HG03558 (cell line): Measurements from ENCODE around the gene SYNGR3.
A peak's percentile ranks its signal among the peaks of the same experiment; 100 is the strongest.
"Not testable (repeated sequence)": the region's sequence is repeated elsewhere in the genome, so short reads cannot be mapped to it uniquely, and the experiment has no call there.

Experiments
- ATAC-seq: cut with Tn5 transposase; IDR thresholded peaks from one replicate; pipeline ENCODE4 v1.9.1; 2021; ENCODE audit warnings: moderate number of reproducible peaks; ENCODE audit not compliant: unreplicated experiment; ENCODE audit errors: extremely low read depth

The SYNGR3 gene

DNA sequence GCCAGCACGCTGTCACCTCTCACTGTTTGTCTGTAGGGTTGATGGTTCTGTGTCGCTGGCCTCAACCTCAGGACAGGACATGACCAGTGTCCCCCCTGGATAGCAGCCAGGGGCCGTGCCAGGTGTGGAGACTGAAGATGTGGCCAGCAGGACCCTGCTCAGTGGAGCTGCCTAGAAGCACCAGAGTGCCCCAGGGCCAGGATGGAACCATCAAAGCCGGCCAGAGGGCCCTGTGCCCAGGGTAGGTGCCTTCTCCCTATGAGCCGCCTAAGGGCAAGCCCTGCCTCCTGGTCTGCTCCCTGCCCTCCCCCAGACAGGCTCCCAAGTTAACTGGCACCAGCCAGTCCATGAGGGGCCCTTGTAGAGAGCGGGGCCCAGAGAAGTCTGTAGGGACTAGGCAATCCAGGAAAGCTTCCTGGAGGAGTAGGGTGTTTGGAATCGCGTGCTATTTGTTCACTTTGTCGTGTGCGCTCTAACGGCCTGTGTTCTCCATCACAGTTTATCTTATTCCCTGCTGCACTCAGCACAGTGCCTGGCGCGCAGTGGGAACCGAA lies 31.0 kb upstream of the SYNGR3 start:
- ATAC-seq: no peak

DNA sequence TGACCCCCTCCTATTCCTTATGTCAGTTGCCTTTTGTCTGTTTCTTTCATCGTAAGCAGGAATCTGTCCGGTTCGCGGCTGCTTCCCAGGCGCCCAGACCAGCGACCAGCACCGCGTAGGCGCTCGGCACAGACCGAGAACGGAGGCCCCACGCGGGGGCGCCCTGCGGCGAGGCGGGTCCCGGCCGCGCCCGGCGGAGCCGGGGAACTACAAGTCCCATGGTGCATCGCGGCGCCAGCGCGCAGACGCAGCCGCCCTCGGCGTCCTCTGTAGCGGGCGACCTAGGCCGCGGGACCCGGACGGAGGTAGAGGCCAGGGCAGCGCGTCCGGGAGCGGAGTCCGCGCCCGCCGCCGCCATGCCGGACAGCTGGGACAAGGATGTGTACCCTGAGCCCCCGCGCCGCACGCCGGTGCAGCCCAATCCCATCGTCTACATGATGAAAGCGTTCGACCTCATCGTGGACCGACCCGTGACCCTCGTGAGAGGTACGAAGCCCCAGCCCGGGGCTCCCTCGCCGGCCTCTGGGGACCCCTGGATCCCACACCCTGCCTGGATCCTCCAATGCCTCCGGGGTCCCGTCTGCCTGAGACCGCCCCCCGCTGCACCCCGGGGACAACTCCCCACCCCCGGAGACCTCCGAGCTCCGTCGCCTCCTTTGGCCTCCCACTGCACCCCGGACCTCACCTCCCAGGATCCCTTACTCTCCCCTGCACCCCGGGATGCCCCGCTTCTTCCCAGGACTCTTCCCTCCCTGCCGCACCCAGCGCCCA lies 30.3 kb upstream of the SYNGR3 start, which contains the start of gene NDUFB10:
Gene NDUFB10, plus strand, starts transcription at position 270 of the 771 bp plus-strand sequence. Its CDS starts 87 bp downstream, at position 357.
- ATAC-seq: peak; percentile 41

DNA sequence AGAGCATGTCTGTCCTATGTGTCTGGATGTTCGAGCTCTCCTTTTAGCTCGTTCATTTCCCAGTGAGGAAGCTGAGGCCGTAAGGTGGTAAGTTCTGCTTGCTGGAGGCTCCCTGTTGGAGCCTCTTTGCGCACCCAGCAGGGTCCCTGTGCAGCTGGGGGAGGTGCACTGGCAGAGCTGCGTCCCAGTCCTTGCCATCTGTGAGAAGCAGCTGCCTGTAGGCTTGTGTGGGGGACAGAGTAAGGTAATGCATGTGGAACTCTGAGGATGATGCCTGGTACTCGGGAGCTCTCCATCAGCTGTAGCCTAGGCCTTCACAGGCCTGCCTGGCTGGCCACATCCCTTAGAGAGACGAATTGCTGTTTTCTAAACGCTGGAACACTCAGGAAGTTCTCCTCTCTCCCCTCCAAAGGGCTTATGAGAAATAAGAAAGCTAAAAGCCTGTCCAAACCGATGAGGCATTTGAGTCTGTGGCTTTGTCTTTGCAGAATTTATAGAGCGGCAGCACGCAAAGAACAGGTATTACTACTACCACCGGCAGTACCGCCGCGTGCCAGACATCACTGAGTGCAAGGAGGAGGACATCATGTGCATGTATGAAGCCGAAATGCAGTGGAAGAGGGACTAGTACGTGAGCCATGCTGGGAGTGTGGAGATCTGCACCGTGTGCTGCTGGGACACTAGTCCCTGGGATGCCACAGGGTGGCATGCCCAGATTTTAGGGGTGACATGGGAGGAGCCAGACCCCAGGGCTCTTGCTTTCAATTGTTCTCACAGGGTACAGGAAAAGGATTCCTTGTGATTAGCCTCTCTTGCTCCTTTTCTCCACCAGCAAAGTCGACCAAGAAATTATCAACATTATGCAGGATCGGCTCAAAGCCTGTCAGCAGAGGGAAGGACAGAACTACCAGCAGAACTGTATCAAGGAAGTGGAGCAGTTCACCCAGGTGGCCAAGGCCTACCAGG lies 28.8 kb upstream of the SYNGR3 start:
- ATAC-seq: no peak

DNA sequence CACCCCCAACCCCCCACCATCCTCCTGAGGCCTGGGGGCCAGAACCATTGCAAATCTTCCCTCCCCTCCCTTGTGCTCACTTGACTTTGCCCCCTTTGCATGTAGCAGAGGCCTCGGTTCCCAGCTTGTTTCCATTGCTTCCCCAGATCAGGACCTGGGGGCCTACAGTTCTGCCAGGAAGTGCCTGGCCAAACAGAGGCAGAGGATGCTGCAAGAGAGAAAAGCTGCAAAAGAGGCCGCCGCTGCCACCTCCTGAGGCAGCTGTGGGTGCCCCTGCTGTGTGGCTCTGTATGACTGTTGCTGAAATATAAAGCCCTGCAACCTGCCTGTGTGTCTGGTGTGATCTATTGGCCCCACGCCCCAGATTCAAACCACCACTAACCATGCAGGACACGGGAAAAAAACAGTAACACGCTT lies 28.1 kb upstream of the SYNGR3 start:
- no peak for ATAC-seq

GRCh38 chr16:1962161-1963153 lies 27.3 kb upstream of the SYNGR3 start:
- ATAC-seq: not testable (repeated sequence)

- ATAC-seq: no peak
Observed at GRCh38 chr16:1963806-1964505, 25.8 kb upstream of the SYNGR3 start.

DNA sequence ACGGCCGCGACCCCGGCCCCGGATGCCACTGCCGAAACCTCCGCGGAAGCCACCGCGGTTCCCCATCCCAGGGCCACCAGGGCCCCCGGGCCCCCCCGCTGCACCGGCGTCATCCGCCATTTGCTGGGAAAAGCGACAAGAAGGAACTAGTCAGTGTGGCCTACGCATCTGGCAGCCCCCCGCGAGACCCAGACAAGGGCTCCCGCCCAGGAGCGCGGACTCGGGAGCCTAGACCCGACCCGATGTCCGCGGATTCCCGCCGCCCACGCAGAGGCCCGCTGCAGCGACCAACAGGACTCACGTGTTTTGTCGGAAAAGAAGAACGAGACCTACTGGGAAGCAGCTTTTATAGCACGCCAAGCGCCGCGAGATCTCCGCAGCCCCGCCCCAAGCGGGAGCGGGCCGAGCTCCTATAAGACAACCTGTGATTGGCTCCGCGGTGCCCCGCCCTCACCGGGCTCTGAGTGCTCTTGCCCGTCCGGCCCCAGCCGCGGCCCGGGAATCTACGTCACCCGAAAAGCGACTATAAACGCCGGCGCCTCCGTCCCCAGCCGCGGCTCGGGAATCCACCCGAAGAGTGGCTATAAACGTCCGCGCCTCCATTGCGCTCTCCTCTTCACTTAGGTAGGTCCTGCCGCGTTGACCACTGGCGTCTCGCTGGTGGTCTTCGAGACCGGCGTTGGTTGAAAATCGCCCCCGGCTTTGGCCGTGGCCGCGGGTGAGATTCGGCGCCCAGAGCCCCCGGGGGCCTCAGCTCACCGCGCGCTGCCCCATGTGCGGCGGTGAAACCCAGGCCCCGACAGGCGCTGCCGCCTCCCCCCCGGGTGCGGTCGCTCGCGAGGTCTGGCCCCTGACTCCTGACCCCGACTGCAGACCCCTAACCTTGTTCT lies 25.0 kb upstream of the SYNGR3 start, which contains the start of gene RPS2:
Gene RPS2, minus strand, starts transcription at position 321 of the 890 bp plus-strand sequence. Its CDS starts 201 bp downstream, at position 120.
- peak; percentile 70 for ATAC-seq

- ATAC-seq: no peak
Observed at GRCh38 chr16:1965396-1966001, 24.3 kb upstream of the SYNGR3 start.

DNA sequence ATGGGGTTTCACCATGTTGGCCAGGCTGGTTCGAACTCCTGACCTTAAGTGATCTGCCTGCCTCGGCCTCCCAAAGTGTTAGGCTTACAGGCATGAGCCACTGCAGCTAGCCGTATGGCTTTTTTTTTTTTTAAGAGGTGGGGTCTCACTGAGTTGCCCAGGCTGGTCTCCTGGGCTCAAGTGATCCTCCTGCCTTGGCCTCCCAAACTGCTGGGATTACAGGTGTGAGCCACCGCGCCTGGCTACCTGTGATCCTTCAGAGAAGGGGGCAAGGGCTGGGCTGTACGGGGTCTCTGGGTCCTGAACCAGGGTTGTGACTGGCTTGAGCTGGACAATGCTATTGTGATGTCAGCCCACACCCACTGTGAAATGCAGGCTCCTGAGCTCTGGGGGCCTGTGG lies 23.3 kb upstream of the SYNGR3 start, which contains the start of gene RNF151:
Gene RNF151, plus strand, starts transcription at position 397 of the 400 bp plus-strand sequence. CDS start 26 bp downstream, outside the sequence.
- ATAC-seq: no peak

DNA sequence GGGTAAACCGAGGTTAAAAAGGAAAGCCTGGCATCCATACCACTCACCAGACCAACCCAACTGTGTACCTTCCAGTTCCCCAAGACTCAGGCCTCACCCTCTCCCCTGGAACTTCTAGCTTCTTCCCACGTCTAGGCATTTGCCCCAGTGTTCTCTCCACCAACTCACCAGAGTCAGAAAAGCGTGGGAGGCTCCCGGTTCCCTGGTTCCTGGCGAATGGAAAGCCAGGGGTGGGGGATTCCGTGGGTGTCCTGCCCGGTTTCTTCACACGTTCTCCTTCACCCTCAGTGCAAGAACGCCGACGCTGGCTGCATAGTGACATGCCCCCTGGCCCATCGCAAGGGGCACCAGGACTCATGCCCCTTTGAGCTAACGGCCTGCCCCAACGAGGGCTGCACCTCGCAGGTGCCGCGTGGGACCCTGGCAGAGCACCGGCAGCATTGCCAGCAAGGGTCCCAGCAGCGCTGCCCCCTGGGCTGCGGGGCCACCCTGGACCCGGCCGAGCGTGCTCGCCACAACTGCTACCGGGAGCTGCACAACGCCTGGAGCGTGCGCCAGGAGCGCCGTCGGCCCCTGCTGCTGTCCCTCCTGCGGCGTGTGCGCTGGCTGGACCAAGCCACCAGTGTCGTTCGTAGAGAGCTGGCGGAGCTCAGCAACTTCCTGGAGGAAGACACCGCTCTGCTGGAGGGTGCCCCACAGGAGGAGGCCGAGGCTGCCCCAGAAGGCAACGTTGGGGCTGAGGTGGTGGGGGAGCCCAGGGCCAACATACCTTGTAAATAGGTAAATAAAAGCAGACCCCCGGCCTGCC lies 21.4 kb upstream of the SYNGR3 start:
- no peak for ATAC-seq

DNA sequence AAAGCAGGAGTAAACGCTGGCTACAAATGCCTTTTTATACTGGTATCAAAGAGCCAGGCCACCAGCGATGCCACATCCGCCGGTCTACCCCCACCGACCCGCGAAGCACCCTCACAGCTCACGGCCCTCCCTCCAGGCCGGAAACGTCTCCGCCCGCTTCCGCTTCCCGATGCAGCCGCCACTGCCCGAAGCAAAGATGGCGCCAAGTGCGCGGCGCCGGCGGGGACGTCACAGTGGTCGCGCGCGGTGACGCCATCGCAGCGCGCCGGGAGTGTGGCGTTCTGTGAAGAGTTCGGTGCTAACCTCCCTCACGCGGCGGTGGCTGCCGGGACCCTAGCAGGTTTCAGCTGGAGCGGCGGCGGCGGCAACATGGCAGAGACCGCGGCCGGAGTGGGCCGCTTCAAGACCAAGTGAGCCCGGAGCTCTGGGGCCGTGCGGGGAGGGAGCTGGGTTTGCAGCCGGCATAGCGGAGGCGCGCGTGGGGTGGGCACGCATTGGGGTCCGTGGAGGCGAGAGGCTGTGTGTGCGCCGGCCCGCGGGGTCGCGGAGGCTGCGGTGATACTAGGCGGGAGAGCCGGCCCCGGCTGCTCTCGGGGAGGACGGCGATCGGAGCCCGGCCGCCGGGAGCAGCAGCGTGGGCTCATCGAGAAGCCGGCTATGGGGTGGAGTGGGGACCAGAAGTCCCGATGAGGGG lies 17.8 kb upstream of the SYNGR3 start, which contains the start of gene TBL3:
Gene TBL3, plus strand, starts transcription at position 258 of the 694 bp plus-strand sequence. Its CDS starts 112 bp downstream, at position 370.
- peak; percentile 72 for ATAC-seq

DNA sequence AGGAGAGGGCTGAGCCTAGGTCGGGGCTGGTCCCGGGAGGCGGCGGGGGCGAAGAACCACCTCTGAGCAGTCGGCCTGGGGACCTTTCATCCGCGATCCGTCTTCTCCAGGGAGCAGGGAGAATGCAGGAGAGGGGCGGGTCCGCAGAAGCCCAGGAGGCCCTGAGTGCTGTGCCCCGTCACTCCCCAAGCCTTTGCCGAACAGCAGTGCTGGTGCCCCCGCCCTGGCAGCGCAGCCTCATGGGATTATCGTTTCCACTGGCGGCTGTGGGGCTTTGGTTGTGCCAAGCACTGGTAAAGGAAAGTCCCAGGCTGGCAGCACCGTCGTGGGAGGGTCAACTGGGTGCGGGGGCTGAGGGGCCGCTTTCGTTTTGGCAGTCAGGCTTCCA lies 17.3 kb upstream of the SYNGR3 start:
- ATAC-seq: no peak

GRCh38 chr16:1973461-1974156 lies 16.2 kb upstream of the SYNGR3 start:
- no peak for ATAC-seq

DNA sequence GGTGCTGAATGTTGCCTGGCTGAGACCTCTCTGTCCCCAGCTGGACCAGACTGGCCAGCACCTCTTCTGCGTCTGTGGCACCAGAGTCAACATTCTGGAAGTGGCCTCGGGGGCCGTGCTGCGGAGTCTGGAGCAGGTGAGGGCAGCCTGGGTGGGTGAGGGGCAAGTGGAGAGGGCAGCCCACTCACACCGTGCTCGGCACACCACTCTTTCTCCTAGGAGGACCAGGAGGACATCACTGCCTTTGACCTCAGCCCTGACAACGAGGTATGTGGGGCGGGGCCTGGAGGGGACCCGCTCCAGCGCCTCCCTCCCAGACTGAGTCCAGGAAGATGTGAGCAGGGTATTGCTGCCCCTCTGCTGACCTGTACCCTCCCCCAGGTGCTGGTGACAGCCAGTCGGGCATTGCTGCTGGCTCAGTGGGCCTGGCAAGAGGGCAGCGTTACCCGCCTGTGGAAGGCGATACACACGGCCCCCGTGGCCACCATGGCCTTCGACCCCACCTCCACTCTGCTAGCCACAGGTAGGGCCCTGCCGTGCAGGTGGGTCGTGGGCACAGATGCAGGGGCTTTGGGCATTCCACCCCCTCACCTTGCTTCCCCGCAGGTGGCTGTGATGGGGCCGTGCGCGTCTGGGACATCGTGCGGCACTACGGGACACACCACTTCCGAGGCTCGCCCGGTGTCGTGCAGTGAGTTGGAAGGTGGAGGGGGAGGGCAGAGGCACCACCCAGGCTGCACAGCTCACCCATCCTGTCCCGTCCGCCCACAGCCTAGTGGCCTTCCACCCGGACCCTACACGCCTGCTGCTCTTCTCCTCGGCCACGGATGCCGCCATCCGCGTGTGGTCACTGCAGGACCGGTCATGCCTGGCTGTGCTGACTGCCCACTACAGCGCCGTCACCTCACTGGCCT lies 15.4 kb upstream of the SYNGR3 start:
- no peak for ATAC-seq
